K562 (cell line): ENCODE results near the gene MIX23. TPM values are rescaled to one million over a fixed set of nuclear protein-coding genes. Genes with fewer than 3 reads are reported as not detected.

Experiments
- BRCA1 ChIP-seq, 2 experiments: fragments of 450-650 bp in 1 of 2; sonication (generic) in 1 of 2; formaldehyde crosslinking in 1 of 2; IDR thresholded peaks; 2 replicates each; pipeline versions ENCODE4 v1.5.0 to v1.6.1; 2017 to 2020; ENCODE audit warnings: mild to moderate bottlenecking in 1 of 2, missing genetic modification reagents in 1 of 2
- C11orf30 ChIP-seq: fragments of 450-650 bp; IDR thresholded peaks from 2 replicates; pipeline ENCODE4 v1.6.1; 2016; ENCODE audit warnings: low read depth, mild to moderate bottlenecking
- GABPA ChIP-seq: fragments of 200-800 bp; sonication (Bioruptor generic); conservative IDR thresholded peaks from 2 replicates; pipeline ENCODE4 v1.6.1; 2016; ENCODE audit warnings: low read depth, missing genetic modification characterization, missing compliant biosample characterization
- NUFIP1 ChIP-seq: fragments of 450-650 bp; IDR thresholded peaks from 2 replicates; pipeline ENCODE4 v1.6.1; 2018; ENCODE audit not compliant: partially characterized antibody
- PHB ChIP-seq: fragments of 250-450 bp; sonication (Bioruptor Pico); IDR thresholded peaks from 2 replicates; pipeline ENCODE4 v1.5.0; 2021
- PML ChIP-seq: IDR thresholded peaks from 2 replicates; pipeline ENCODE4 v1.6.1; 2012; ENCODE audit warnings: low read length, inconsistent platforms
- TAL1 ChIP-seq: fragments of 450-650 bp; IDR thresholded peaks from 2 replicates; pipeline ENCODE4 v1.6.1; 2016; ENCODE audit warnings: mild to moderate bottlenecking
- TCF7L2 ChIP-seq: fragments of 150-350 bp; IDR thresholded peaks from 2 replicates; pipeline ENCODE4 v1.6.1; 2016; ENCODE audit warnings: low read depth, mild to moderate bottlenecking, low read length, moderate library complexity
- YY1 ChIP-seq, 3 experiments: IDR thresholded peaks; 2 replicates each; pipeline ENCODE4 v1.6.1; 2011; ENCODE audit warnings: low read length in 2 of 3, mild to moderate bottlenecking in 2 of 3, moderate library complexity in 2 of 3, borderline replicate concordance in 1 of 3, control low read depth in 1 of 3, low read depth in 1 of 3; ENCODE audit not compliant: insufficient read depth in 3 of 3, insufficient replicate concordance in 2 of 3, control insufficient read depth in 1 of 3, insufficient read length in 1 of 3; ENCODE audit errors: extremely low read depth in 1 of 3
- ZNF239 ChIP-seq: fragments of 250-450 bp; sonication (Bioruptor Pico); IDR thresholded peaks from 2 replicates; pipeline ENCODE4 v1.4.0; 2020; ENCODE audit warnings: mild to moderate bottlenecking
- ZNF311 ChIP-seq: fragments of 250-450 bp; sonication (Bioruptor Pico); IDR thresholded peaks from 2 replicates; pipeline ENCODE4 v1.4.0; 2020; ENCODE audit warnings: mild to moderate bottlenecking, moderate library complexity
- ZNF586 ChIP-seq: fragments of 450-650 bp; formaldehyde crosslinking; conservative IDR thresholded peaks from 2 replicates; pipeline ENCODE4 v1.4.0; 2020; ENCODE audit warnings: mild to moderate bottlenecking, moderate library complexity
- polyA plus RNA-seq, 8 experiments: library from polyadenylated mRNA; depleted of rRNA in 4 of 8; stranded (reverse) in 5 of 8; unstranded in 3 of 8; fragments of >200 nt; fragmentation: Nextera tagmentation in 2 of 8; fragmentation: Illumina TruSeq in 1 of 8; extraction: Ambion mirVana in 2 of 8; extraction: Trizol in 1 of 8; gene quantifications; 2 replicates each; pipeline versions ENCODE4 v1.2.1 to v1.2.3, GENCODE V29; 2011 to 2014; ENCODE audit warnings: inconsistent platforms in 1 of 8, missing spikeins in 1 of 8
- total RNA-seq, 7 experiments: library from RNA; depleted of rRNA in 6 of 7; stranded (reverse); fragments of >200 nt in 6 of 7; fragmentation: Illumina TruSeq in 2 of 7; extraction: Trizol in 2 of 7; gene quantifications; 2 replicates each; pipeline versions ENCODE4 v1.2.1 to v1.2.3, GENCODE V29; 2011 to 2021; ENCODE audit warnings: low replicate concordance in 1 of 7
- TF ChIP-seq, protein P1 (sequence below): fragments of 250-450 bp; sonication (Bioruptor Pico); IDR thresholded peaks from 2 replicates; pipeline ENCODE4 v1.4.0; 2020; ENCODE audit warnings: mild to moderate bottlenecking, moderate library complexity
- TF ChIP-seq, protein P2 (sequence below): fragments of 450-650 bp; IDR thresholded peaks from 2 replicates; pipeline ENCODE4 v1.6.1; 2016; ENCODE audit warnings: mild to moderate bottlenecking, moderate library complexity

Gene MIX23
- total and polyA plus RNA-seq, 9 of the 15 experiments (the other 6 are each of a cell fraction or from before 2014, with no cell fraction given) = 45.5 to 185 (median 106) TPM

DNA sequence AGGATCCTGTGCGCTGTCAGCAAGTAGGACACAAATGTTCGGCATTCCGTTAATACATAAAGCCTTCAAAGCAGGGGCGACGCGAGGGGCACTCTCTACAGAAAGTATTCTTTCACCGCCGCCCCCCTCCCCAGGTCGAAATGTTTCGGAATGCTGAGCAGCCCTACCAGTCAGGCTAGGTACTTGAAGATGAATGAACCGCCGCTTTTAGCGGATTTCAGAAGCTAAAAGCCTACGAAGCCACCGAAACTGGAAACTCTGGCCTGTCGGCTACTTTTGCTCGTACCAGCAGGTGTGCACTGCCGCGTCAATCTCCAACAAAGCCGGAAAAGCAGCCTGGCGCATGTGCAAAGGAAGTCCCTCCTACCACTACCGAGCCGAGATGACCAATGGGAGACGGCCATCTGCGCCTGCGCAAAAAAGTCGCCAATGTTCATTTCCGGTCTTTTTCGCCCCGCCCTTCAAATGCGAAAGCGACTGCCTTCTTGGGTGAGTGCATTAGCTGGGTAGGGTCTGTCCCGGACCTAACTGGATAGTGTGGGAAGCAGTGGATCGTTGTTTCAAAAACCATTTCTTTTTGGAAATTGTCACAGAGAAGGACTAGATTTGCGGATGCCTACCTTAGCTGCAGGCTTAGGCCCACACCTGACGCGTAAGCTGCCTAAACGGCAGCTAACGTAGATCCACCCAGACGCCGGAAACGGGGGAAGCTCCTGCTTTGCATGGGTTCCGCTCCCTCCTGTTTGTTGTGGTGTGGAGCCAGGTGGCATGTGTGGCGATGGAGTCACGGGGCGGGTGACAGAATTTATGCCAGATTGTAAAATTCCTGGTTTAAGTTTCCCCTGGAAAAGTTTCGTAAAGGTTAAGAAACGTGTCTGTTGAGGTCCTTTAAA is 33.0 kb upstream of the MIX23 start, which contains the start of gene WDR5B (continued):
- TF ChIP-seq, protein P1, sequence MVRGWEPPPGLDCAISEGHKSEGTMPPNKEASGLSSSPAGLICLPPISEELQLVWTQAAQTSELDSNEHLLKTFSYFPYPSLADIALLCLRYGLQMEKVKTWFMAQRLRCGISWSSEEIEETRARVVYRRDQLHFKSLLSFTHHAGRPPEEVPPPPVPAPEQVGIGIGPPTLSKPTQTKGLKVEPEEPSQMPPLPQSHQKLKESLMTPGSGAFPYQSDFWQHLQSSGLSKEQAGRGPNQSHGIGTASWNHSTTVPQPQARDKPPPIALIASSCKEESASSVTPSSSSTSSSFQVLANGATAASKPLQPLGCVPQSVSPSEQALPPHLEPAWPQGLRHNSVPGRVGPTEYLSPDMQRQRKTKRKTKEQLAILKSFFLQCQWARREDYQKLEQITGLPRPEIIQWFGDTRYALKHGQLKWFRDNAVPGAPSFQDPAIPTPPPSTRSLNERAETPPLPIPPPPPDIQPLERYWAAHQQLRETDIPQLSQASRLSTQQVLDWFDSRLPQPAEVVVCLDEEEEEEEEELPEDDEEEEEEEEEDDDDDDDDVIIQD (CRISPR knock-in tag) = no peak
- TF ChIP-seq C11orf30 (no peak; the same call in none of the 2 replicates), NUFIP1 (no peak), GABPA (tag) (peak; percentile 92), YY1 (IDR thresholded peaks at IDR 0.05; ENCODE audit: borderline replicate concordance in 1 of 3, control insufficient read depth in 1 of 3, extremely low read depth in 1 of 3, insufficient read depth in 3 of 3, insufficient read length in 1 of 3, insufficient replicate concordance in 2 of 3, low read depth in 1 of 3, low read length in 2 of 3) (peak in 2 of 3 experiments; percentile 23 to 41), BRCA1 (IDR thresholded peaks at IDR 0.05) (no peak), BRCA1 (CRISPR knock-in tag; IDR thresholded peaks at IDR 0.05) (no peak), PHB (CRISPR knock-in tag) (no peak), ZNF311 (CRISPR knock-in tag) (no peak), PML (peak; percentile 76), ZNF586 (no peak), ZNF239 (CRISPR knock-in tag) (no peak), TCF7L2 (no peak), TAL1 (no peak)
- TF ChIP-seq, protein P2, sequence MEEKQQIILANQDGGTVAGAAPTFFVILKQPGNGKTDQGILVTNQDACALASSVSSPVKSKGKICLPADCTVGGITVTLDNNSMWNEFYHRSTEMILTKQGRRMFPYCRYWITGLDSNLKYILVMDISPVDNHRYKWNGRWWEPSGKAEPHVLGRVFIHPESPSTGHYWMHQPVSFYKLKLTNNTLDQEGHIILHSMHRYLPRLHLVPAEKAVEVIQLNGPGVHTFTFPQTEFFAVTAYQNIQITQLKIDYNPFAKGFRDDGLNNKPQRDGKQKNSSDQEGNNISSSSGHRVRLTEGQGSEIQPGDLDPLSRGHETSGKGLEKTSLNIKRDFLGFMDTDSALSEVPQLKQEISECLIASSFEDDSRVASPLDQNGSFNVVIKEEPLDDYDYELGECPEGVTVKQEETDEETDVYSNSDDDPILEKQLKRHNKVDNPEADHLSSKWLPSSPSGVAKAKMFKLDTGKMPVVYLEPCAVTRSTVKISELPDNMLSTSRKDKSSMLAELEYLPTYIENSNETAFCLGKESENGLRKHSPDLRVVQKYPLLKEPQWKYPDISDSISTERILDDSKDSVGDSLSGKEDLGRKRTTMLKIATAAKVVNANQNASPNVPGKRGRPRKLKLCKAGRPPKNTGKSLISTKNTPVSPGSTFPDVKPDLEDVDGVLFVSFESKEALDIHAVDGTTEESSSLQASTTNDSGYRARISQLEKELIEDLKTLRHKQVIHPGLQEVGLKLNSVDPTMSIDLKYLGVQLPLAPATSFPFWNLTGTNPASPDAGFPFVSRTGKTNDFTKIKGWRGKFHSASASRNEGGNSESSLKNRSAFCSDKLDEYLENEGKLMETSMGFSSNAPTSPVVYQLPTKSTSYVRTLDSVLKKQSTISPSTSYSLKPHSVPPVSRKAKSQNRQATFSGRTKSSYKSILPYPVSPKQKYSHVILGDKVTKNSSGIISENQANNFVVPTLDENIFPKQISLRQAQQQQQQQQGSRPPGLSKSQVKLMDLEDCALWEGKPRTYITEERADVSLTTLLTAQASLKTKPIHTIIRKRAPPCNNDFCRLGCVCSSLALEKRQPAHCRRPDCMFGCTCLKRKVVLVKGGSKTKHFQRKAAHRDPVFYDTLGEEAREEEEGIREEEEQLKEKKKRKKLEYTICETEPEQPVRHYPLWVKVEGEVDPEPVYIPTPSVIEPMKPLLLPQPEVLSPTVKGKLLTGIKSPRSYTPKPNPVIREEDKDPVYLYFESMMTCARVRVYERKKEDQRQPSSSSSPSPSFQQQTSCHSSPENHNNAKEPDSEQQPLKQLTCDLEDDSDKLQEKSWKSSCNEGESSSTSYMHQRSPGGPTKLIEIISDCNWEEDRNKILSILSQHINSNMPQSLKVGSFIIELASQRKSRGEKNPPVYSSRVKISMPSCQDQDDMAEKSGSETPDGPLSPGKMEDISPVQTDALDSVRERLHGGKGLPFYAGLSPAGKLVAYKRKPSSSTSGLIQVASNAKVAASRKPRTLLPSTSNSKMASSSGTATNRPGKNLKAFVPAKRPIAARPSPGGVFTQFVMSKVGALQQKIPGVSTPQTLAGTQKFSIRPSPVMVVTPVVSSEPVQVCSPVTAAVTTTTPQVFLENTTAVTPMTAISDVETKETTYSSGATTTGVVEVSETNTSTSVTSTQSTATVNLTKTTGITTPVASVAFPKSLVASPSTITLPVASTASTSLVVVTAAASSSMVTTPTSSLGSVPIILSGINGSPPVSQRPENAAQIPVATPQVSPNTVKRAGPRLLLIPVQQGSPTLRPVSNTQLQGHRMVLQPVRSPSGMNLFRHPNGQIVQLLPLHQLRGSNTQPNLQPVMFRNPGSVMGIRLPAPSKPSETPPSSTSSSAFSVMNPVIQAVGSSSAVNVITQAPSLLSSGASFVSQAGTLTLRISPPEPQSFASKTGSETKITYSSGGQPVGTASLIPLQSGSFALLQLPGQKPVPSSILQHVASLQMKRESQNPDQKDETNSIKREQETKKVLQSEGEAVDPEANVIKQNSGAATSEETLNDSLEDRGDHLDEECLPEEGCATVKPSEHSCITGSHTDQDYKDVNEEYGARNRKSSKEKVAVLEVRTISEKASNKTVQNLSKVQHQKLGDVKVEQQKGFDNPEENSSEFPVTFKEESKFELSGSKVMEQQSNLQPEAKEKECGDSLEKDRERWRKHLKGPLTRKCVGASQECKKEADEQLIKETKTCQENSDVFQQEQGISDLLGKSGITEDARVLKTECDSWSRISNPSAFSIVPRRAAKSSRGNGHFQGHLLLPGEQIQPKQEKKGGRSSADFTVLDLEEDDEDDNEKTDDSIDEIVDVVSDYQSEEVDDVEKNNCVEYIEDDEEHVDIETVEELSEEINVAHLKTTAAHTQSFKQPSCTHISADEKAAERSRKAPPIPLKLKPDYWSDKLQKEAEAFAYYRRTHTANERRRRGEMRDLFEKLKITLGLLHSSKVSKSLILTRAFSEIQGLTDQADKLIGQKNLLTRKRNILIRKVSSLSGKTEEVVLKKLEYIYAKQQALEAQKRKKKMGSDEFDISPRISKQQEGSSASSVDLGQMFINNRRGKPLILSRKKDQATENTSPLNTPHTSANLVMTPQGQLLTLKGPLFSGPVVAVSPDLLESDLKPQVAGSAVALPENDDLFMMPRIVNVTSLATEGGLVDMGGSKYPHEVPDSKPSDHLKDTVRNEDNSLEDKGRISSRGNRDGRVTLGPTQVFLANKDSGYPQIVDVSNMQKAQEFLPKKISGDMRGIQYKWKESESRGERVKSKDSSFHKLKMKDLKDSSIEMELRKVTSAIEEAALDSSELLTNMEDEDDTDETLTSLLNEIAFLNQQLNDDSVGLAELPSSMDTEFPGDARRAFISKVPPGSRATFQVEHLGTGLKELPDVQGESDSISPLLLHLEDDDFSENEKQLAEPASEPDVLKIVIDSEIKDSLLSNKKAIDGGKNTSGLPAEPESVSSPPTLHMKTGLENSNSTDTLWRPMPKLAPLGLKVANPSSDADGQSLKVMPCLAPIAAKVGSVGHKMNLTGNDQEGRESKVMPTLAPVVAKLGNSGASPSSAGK = peak; percentile 53; the same call in 1 of the 2 replicates
